SK-N-SH treated with all-trans-retinoic acid at 6 μM for 48 hours (cell line): ENCODE data around the gene CD99.

Experiments used
- ATAC-seq: fragments of 200-7000 bp; cut with Tn5 transposase; 3 replicates; pipeline ENCODE4 v1.9.1; 2020; ENCODE audit warnings: mild to moderate bottlenecking, moderate library complexity
- ARNTL ChIP-seq: fragments of 450-650 bp; formaldehyde crosslinking; IDR thresholded peaks from 2 replicates; pipeline ENCODE4 v1.5.0; 2020; ENCODE audit warnings: low read depth, mild to moderate bottlenecking, moderate library complexity, borderline replicate concordance
- BACH2 ChIP-seq: fragments of 250-450 bp; sonication (Bioruptor Pico); IDR thresholded peaks from 2 replicates; pipeline ENCODE4 v1.9.0; 2021; ENCODE audit warnings: mild to moderate bottlenecking, borderline replicate concordance
- CREB5 ChIP-seq: fragments of 250-450 bp; sonication (Bioruptor Pico); IDR thresholded peaks from 2 replicates; pipeline ENCODE4 v1.5.1; 2020; ENCODE audit warnings: low read depth, mild to moderate bottlenecking, moderate library complexity
- CSDC2 ChIP-seq: fragments of 250-450 bp; sonication (Bioruptor Pico); IDR thresholded peaks from 2 replicates; pipeline ENCODE4 v1.5.0; 2020; ENCODE audit warnings: mild to moderate bottlenecking, moderate library complexity
- ESRRG ChIP-seq: fragments of 250-450 bp; sonication (Bioruptor Pico); IDR thresholded peaks from 2 replicates; pipeline ENCODE4 v1.6.1; 2021; ENCODE audit warnings: mild to moderate bottlenecking
- GLIS3 ChIP-seq: fragments of 250-450 bp; sonication (Bioruptor Pico); IDR thresholded peaks from 2 replicates; pipeline ENCODE4 v1.5.0; 2020; ENCODE audit warnings: mild to moderate bottlenecking, moderate library complexity
- ISL1 ChIP-seq: fragments of 250-450 bp; sonication (Bioruptor Pico); IDR thresholded peaks from 2 replicates; pipeline ENCODE4 v2.1.2; 2022; ENCODE audit warnings: mild to moderate bottlenecking, moderate library complexity
- OSR1 ChIP-seq: fragments of 250-450 bp; sonication (Bioruptor Pico); IDR thresholded peaks from 2 replicates; pipeline ENCODE4 v1.8.0; 2022; ENCODE audit warnings: moderate library complexity, mild to moderate bottlenecking, inconsistent platforms
- PATZ1 ChIP-seq: fragments of 250-450 bp; sonication (Bioruptor Pico); IDR thresholded peaks from 2 replicates; pipeline ENCODE4 v1.8.0; 2020; ENCODE audit warnings: mild to moderate bottlenecking, moderate library complexity, borderline replicate concordance
- PPARA ChIP-seq: fragments of 250-450 bp; sonication (Bioruptor Pico); IDR thresholded peaks from 2 replicates; pipeline ENCODE4 v1.5.0; 2020; ENCODE audit warnings: mild to moderate bottlenecking, borderline replicate concordance
- SNAI2 ChIP-seq: fragments of 250-450 bp; sonication (Bioruptor Pico); IDR thresholded peaks from 2 replicates; pipeline ENCODE4 v1.5.0; 2020; ENCODE audit warnings: mild to moderate bottlenecking, moderate library complexity
- TCF4 ChIP-seq: fragments of 250-450 bp; sonication (Bioruptor Pico); IDR thresholded peaks from 2 replicates; pipeline ENCODE4 v1.8.0; 2021; ENCODE audit warnings: mild to moderate bottlenecking, moderate library complexity, borderline replicate concordance
- TOX ChIP-seq: fragments of 250-450 bp; sonication (Bioruptor Pico); IDR thresholded peaks from 2 replicates; pipeline ENCODE4 v1.8.0; 2021; ENCODE audit warnings: mild to moderate bottlenecking, moderate library complexity, borderline replicate concordance
- ZC3H10 ChIP-seq: fragments of 250-450 bp; sonication (Bioruptor Pico); IDR thresholded peaks from 2 replicates; pipeline ENCODE4 v1.5.1; 2021; ENCODE audit warnings: mild to moderate bottlenecking, moderate library complexity
- ZFP3 ChIP-seq: fragments of 250-450 bp; sonication (Bioruptor Pico); IDR thresholded peaks from 2 replicates; pipeline ENCODE4 v1.5.0; 2020; ENCODE audit warnings: mild to moderate bottlenecking, moderate library complexity
- ZNF70 ChIP-seq: fragments of 450-650 bp; formaldehyde crosslinking; IDR thresholded peaks from 2 replicates; pipeline ENCODE4 v1.5.0; 2020; ENCODE audit warnings: mild to moderate bottlenecking, moderate library complexity
- ZNF8 ChIP-seq: fragments of 450-650 bp; formaldehyde crosslinking; IDR thresholded peaks from 2 replicates; pipeline ENCODE4 v1.5.0; 2020; ENCODE audit warnings: mild to moderate bottlenecking, moderate library complexity
- TF ChIP-seq, protein P1 (sequence below): fragments of 250-450 bp; sonication (Bioruptor Pico); IDR thresholded peaks from 2 replicates; pipeline ENCODE4 v1.5.1; 2021; ENCODE audit warnings: mild to moderate bottlenecking, moderate library complexity
- TF ChIP-seq, protein P2 (sequence below): fragments of 250-450 bp; sonication (Bioruptor Pico); IDR thresholded peaks from 2 replicates; pipeline ENCODE4 v1.5.0; 2020; ENCODE audit warnings: mild to moderate bottlenecking, moderate library complexity

Gene CD99

DNA sequence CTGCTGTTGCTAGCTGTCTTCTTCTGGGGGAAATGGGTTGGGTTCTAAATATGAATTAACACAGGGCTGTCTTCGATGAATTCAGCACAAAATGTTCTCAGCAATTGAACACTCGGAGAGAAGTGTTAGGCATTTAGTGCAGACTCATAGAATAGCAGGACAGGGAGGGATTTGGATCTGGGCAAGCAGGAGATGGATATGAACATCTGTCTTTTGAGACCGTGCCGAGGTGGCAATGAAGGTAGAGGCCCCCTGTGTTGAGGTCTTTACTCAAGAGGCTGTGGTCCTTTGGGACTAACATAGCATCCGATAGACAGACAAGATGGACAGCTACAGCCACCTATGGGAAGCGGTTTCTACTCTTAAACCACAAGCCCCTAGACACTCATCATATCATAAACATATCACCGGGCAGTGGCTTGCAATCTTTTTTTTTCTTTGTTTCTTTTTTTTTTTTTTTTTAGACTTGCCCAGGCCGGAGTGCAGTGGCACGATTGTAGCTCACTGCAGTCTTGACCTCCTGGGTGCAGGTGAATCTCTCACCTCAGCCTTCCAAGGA is 6.7 kb downstream of the CD99 start:
- ATAC-seq, result no peak
- TF ChIP-seq ZNF8, result no peak
- no peak for TF ChIP-seq PPARA (CRISPR knock-in tag)
- no peak for TF ChIP-seq OSR1 (CRISPR knock-in tag)
- TF ChIP-seq ESRRG, result no peak
- no peak for TF ChIP-seq BACH2 (CRISPR knock-in tag)
- TF ChIP-seq SNAI2 (CRISPR knock-in tag), result no peak
- no peak for TF ChIP-seq CSDC2
- TF ChIP-seq PATZ1 (CRISPR knock-in tag), result no peak
- TF ChIP-seq, all 23 proteins: peak for 0

DNA sequence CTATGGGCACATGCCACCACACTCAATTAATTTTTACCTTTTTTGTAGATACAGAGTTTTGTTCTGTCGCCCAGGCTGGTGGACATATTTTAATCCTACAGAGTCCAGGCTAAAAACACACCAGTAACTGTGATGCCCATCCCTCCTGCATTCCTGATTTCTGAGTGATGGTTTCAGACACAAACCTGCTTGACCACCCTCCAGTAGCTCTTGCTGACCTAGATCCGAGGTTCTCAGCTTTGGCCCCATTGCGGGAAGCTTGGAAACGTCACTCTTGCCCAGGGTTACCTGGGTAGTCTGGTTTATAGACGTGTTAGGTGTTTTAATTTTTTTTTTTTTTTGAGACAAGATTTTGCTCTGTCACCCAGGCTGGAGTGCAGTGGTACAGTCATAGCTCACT is 7.5 kb downstream of the CD99 start:
- TF ChIP-seq ZNF8 (no peak), TCF4 (CRISPR knock-in tag) (no peak)
- ATAC-seq, result no peak

DNA sequence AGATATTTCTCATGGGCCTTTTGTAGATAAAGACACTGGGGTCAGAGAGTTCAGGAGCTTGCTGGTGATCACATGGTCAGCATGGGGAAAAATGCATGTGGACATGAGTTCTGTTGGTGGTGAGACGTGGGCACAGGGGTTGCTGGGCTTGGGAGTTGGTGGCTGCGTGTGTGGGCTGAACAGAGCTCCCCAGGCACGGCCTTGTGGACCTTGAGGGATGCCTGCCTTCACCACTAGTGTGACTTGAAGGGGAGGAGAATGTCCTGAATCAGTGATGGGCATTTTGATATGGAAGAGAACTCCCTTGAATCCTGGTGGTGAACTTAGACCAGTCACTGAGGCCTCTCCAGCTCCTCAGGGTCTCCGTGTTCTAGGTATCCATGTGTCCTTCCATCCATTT is 8.9 kb downstream of the CD99 start:
- TF ChIP-seq, protein P1, sequence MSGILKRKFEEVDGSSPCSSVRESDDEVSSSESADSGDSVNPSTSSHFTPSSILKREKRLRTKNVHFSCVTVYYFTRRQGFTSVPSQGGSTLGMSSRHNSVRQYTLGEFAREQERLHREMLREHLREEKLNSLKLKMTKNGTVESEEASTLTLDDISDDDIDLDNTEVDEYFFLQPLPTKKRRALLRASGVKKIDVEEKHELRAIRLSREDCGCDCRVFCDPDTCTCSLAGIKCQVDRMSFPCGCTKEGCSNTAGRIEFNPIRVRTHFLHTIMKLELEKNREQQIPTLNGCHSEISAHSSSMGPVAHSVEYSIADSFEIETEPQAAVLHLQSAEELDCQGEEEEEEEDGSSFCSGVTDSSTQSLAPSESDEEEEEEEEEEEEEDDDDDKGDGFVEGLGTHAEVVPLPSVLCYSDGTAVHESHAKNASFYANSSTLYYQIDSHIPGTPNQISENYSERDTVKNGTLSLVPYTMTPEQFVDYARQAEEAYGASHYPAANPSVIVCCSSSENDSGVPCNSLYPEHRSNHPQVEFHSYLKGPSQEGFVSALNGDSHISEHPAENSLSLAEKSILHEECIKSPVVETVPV (CRISPR knock-in tag), result no peak
- TF ChIP-seq SNAI2 (CRISPR knock-in tag), result no peak
- TF ChIP-seq BACH2 (CRISPR knock-in tag), result no peak
- no peak for TF ChIP-seq TCF4 (CRISPR knock-in tag)
- no peak for TF ChIP-seq ISL1 (CRISPR knock-in tag)
- TF ChIP-seq PATZ1 (CRISPR knock-in tag), result no peak
- TF ChIP-seq GLIS3 (CRISPR knock-in tag), result no peak
- TF ChIP-seq ZC3H10 (CRISPR knock-in tag), result no peak
- TF ChIP-seq, protein P2, sequence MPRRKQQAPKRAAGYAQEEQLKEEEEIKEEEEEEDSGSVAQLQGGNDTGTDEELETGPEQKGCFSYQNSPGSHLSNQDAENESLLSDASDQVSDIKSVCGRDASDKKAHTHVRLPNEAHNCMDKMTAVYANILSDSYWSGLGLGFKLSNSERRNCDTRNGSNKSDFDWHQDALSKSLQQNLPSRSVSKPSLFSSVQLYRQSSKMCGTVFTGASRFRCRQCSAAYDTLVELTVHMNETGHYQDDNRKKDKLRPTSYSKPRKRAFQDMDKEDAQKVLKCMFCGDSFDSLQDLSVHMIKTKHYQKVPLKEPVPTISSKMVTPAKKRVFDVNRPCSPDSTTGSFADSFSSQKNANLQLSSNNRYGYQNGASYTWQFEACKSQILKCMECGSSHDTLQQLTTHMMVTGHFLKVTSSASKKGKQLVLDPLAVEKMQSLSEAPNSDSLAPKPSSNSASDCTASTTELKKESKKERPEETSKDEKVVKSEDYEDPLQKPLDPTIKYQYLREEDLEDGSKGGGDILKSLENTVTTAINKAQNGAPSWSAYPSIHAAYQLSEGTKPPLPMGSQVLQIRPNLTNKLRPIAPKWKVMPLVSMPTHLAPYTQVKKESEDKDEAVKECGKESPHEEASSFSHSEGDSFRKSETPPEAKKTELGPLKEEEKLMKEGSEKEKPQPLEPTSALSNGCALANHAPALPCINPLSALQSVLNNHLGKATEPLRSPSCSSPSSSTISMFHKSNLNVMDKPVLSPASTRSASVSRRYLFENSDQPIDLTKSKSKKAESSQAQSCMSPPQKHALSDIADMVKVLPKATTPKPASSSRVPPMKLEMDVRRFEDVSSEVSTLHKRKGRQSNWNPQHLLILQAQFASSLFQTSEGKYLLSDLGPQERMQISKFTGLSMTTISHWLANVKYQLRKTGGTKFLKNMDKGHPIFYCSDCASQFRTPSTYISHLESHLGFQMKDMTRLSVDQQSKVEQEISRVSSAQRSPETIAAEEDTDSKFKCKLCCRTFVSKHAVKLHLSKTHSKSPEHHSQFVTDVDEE (CRISPR knock-in tag), result no peak
- no peak for TF ChIP-seq CSDC2
- TF ChIP-seq, all 23 proteins: peak for 0
- ATAC-seq, result no peak

GRCh38 chrX:2700405-2701320 is 9.6 kb downstream of the CD99 start:
- ATAC-seq, result no peak
- TF ChIP-seq PPARA (CRISPR knock-in tag), result no peak
- no peak for TF ChIP-seq ZFP3
- no peak for TF ChIP-seq CSDC2
- TF ChIP-seq, protein P1 (CRISPR knock-in tag), result no peak
- no peak for TF ChIP-seq GLIS3 (CRISPR knock-in tag)
- TF ChIP-seq ISL1 (CRISPR knock-in tag), result no peak
- TF ChIP-seq ESRRG, result no peak
- no peak for TF ChIP-seq CREB5 (CRISPR knock-in tag)
- TF ChIP-seq, protein P2 (CRISPR knock-in tag), result no peak
- TF ChIP-seq TOX (CRISPR knock-in tag), result no peak
- TF ChIP-seq ZNF70 (CRISPR knock-in tag), result no peak
- TF ChIP-seq ARNTL (CRISPR knock-in tag), result no peak
- no peak for TF ChIP-seq SNAI2 (CRISPR knock-in tag)
